MCF 10A (cell line): ENCODE measurements around the gene RDH5. TPM values are rescaled to one million over a fixed set of nuclear protein-coding genes. Genes with fewer than 3 reads are reported as not detected.

Experiments
- BruUV-seq: library from RNA; stranded (reverse); fragments of 400-500 nt; replicated peaks from 2 replicates; lab custom pipeline; 2021; lab: Mats Ljungman, UMichigan
- CTCF ChIA-PET: fragments of 300-600 bp; sonication (Branson Sonifier 250); formaldehyde crosslinking; extraction: SDS; loops from one replicate; lab custom pipeline; 2021; ENCODE audit warnings: antibody characterized with exemption, inconsistent platforms; lab: Yijun Ruan, JAX
- POLR2A ChIA-PET: fragments of 300-600, 350-650 bp; sonication (Branson Sonifier 250); formaldehyde crosslinking; extraction: SDS; loops from one replicate; lab custom pipeline; 2020; ENCODE audit warnings: antibody characterized with exemption, inconsistent platforms; lab: Yijun Ruan, JAX
- DNase-seq: peaks from one replicate; pipeline ENCODE4 v3.0.0-alpha.2; 2018; ENCODE audit not compliant: unreplicated experiment
- H3K27ac Mint-ChIP-seq: one replicate; pipeline ENCODE4 v1.8.0; 2022; ENCODE audit warnings: mild to moderate bottlenecking, low read depth, mixed read lengths; ENCODE audit not compliant: unreplicated experiment
- H3K27me3 Mint-ChIP-seq: one replicate; pipeline ENCODE4 v1.8.0; 2022; ENCODE audit warnings: mixed read lengths; ENCODE audit not compliant: insufficient read depth, unreplicated experiment
- H3K36me3 Mint-ChIP-seq: one replicate; pipeline ENCODE4 v1.8.0; 2022; ENCODE audit warnings: mild to moderate bottlenecking, moderate library complexity, mixed read lengths; ENCODE audit not compliant: insufficient read depth, unreplicated experiment
- H3K4me1 Mint-ChIP-seq: one replicate; pipeline ENCODE4 v1.8.0; 2022; ENCODE audit warnings: mixed read lengths; ENCODE audit not compliant: insufficient read depth, unreplicated experiment
- H3K4me3 Mint-ChIP-seq: one replicate; pipeline ENCODE4 v1.8.0; 2022; ENCODE audit warnings: mild to moderate bottlenecking, moderate library complexity, mixed read lengths; ENCODE audit not compliant: unreplicated experiment
- H3K9me3 Mint-ChIP-seq: one replicate; pipeline ENCODE4 v1.8.0; 2022; ENCODE audit warnings: mixed read lengths; ENCODE audit not compliant: unreplicated experiment
- intact Hi-C: fragments of 100-400 bp; cut with micrococcal nuclease; formaldehyde crosslinking; loops from 2 replicates; pipeline ENCODE4 v1.14.1; 2022
- total RNA-seq: library from RNA; stranded (reverse); gene quantifications from 2 replicates; pipeline ENCODE4 v1.2.3, GENCODE V29; 2022
- TF ChIP-seq, protein P1 (sequence below): fragments of 200-600 bp; IDR thresholded peaks from one replicate; pipeline ENCODE4 v1.8.0; 2022; ENCODE audit warnings: antibody characterized with exemption, mild to moderate bottlenecking; ENCODE audit not compliant: unreplicated experiment

Gene RDH5
- total RNA-seq, 1 experiment from 2014 or later, result 2.5 TPM

GRCh38 chr12:55682087-55682796 is 38.0 kb upstream of the RDH5 start:
- POLR2A ChIA-PET, result interaction anchor here (0.7 kb wide), 1 partner anchor 34 kb away, joined by 3 read pairs; the partner anchor contains the start of gene BLOC1S1
- H3K27me3 Mint-ChIP-seq, result peaks cover 25% of the 10 kb centered on the region
- no peak overlapping the region for H3K27ac Mint-ChIP-seq
- no peaks in the 10 kb centered on the region for H3K36me3 Mint-ChIP-seq
- BruUV-seq, result no TSS peak
- CTCF ChIA-PET, result interaction anchor here (0.8 to 1.2 kb wide), 2 partner anchors 9 to 15 kb away, joined by 3 to 4 read pairs; no protein-coding TSS in a partner anchor
- H3K4me1 Mint-ChIP-seq, result peaks cover 9% of the 10 kb centered on the region
- no peaks in the 10 kb centered on the region for H3K9me3 Mint-ChIP-seq
- TF ChIP-seq, protein P1, sequence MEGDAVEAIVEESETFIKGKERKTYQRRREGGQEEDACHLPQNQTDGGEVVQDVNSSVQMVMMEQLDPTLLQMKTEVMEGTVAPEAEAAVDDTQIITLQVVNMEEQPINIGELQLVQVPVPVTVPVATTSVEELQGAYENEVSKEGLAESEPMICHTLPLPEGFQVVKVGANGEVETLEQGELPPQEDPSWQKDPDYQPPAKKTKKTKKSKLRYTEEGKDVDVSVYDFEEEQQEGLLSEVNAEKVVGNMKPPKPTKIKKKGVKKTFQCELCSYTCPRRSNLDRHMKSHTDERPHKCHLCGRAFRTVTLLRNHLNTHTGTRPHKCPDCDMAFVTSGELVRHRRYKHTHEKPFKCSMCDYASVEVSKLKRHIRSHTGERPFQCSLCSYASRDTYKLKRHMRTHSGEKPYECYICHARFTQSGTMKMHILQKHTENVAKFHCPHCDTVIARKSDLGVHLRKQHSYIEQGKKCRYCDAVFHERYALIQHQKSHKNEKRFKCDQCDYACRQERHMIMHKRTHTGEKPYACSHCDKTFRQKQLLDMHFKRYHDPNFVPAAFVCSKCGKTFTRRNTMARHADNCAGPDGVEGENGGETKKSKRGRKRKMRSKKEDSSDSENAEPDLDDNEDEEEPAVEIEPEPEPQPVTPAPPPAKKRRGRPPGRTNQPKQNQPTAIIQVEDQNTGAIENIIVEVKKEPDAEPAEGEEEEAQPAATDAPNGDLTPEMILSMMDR, result no peak
- H3K4me3 Mint-ChIP-seq, result no peak overlapping the region
- intact Hi-C loops, result no loop called here
- no peak for DNase-seq

DNA sequence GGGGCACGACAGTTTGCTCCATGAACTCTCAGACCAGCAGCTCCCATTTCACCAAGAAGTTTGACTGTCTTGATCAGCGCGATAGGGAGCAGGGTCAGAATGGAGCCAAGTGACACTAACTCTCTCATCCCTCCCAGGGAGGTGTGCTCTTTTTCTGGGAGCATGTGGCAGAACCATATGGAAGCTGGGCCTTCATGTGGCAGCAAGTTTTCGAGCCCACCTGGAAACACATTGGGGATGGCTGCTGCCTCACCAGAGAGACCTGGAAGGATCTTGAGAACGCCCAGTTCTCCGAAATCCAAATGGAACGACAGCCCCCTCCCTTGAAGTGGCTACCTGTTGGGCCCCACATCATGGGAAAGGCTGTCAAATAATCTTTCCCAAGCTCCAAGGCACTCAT is 36.5 kb upstream of the RDH5 start:
- ChIA-PET POLR2A (no interaction called here), CTCF (interaction anchor here (0.6 to 0.9 kb wide), 3 partner anchors 29 to 68 kb away, joined by 3 to 4 read pairs (median 4); no protein-coding TSS in a partner anchor)
- H3K27me3 Mint-ChIP-seq, result peaks cover 30% of the 10 kb centered on the region
- H3K9me3 Mint-ChIP-seq, result no peaks in the 10 kb centered on the region
- intact Hi-C loops, result no loop called here
- TF ChIP-seq, protein P1, result no peak
- no peak overlapping the region for H3K4me3 Mint-ChIP-seq
- no TSS peak for BruUV-seq
- peaks cover 9% of the 10 kb centered on the region for H3K4me1 Mint-ChIP-seq
- no peak for DNase-seq
- no peaks in the 10 kb centered on the region for H3K36me3 Mint-ChIP-seq
- no peak overlapping the region for H3K27ac Mint-ChIP-seq

DNA sequence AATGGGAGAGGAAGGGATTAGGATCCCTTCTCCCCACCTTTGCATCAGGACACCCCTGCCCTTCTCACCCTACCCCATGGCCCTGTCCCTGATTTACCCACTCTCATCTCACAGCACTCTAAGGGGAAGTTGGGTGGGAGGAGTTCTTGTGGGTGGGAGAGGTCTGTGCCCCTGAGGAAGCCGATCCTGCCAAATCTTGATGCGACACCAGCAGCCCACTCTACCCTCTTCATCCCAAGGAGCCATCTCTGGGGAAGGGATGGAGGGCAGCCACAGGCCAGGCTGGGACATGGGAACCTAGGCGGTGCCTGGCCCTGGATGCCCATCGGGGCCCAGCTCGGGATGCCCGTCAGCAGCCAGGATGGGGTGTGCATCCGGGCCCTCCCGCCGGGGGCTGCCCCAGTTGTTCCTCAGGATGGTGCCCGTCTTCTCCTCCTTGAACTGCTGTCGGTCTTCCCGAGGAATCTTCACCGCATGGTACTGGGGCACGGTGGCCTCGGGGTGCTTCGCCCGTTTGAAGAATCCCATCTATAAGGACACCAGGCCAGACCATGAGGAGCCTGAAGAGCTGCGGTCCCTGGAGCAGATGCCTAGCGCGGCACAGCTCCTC is 35.3 kb upstream of the RDH5 start:
- intact Hi-C loops, result no loop called here
- TF ChIP-seq, protein P1, result no peak
- H3K27me3 Mint-ChIP-seq, result peaks cover 40% of the 10 kb centered on the region
- H3K4me1 Mint-ChIP-seq, result peaks cover 9% of the 10 kb centered on the region
- no peaks in the 10 kb centered on the region for H3K9me3 Mint-ChIP-seq
- DNase-seq, result no peak
- no peak overlapping the region for H3K4me3 Mint-ChIP-seq
- ChIA-PET CTCF (no interaction called here), POLR2A (no interaction called here)
- no peak overlapping the region for H3K27ac Mint-ChIP-seq
- H3K36me3 Mint-ChIP-seq, result no peaks in the 10 kb centered on the region
- no TSS peak for BruUV-seq

GRCh38 chr12:55685671-55686070 is 34.5 kb upstream of the RDH5 start:
- TF ChIP-seq, protein P1, result no peak
- Mint-ChIP-seq H3K9me3 (no peaks in the 10 kb centered on the region), H3K4me1 (peaks cover 9% of the 10 kb centered on the region), H3K4me3 (no peak overlapping the region), H3K36me3 (no peaks in the 10 kb centered on the region), H3K27me3 (peaks cover 40% of the 10 kb centered on the region), H3K27ac (no peak overlapping the region)
- ChIA-PET POLR2A (no interaction called here), CTCF (no interaction called here)
- DNase-seq, result no peak
- intact Hi-C loops, result no loop called here
- BruUV-seq, result no TSS peak
